CD14-positive monocyte (primary cell): Measurements from ENCODE around the gene PTPRC. TPM values are rescaled to one million over a fixed set of nuclear protein-coding genes. Genes with fewer than 3 reads are reported as not detected.
A peak's percentile ranks its signal among the peaks of the same experiment; 100 is the strongest.

Experiments used
- DNase-seq, 3 donors: peaks; one replicate each; pipeline ENCODE4 v3.0.0-alpha.2; 2011 to 2022
- H2AFZ ChIP-seq: 2 replicates; pipeline ENCODE4 v1.6.0; 2012; ENCODE audit warnings: mild to moderate bottlenecking, low read depth, low read length, inconsistent platforms; ENCODE audit not compliant: insufficient read depth, poor library complexity, severe bottlenecking
- H3K27ac ChIP-seq, 2 donors: 1 replicate in 1 of 2; 2 replicates in 1 of 2; pipeline ENCODE4 v1.5.1; 2012 to 2013; ENCODE audit warnings: low read length in 2 of 2, control low read depth in 1 of 2, inconsistent platforms in 1 of 2, low read depth in 1 of 2, mild to moderate bottlenecking in 1 of 2
- H3K27me3 ChIP-seq, 2 donors: one replicate each; pipeline versions ENCODE4 v1.6.0 to v1.6.1; 2011 to 2013; ENCODE audit warnings: low read length in 2 of 2; ENCODE audit not compliant: control insufficient read depth in 2 of 2, insufficient read depth in 2 of 2
- H3K36me3 ChIP-seq, 2 donors: replicated peaks in 1 of 2; 1 replicate in 1 of 2; 2 replicates in 1 of 2; pipeline versions ENCODE4 v1.5.1 to v1.6.1; 2012 to 2013; ENCODE audit warnings: low read length in 2 of 2, control low read depth in 1 of 2, inconsistent platforms in 1 of 2, mild to moderate bottlenecking in 1 of 2; ENCODE audit not compliant: insufficient read depth in 2 of 2, control insufficient read depth in 1 of 2
- H3K4me1 ChIP-seq, 2 donors: 1 replicate in 1 of 2; 2 replicates in 1 of 2; pipeline versions ENCODE4 v1.5.1 to v1.6.1; 2012 to 2013; ENCODE audit warnings: low read length in 2 of 2, control low read depth in 1 of 2, inconsistent platforms in 1 of 2, mild to moderate bottlenecking in 1 of 2, moderate library complexity in 1 of 2; ENCODE audit not compliant: insufficient read depth in 2 of 2, control insufficient read depth in 1 of 2
- H3K4me2 ChIP-seq: replicated peaks from 2 replicates; pipeline ENCODE3; 2012; ENCODE audit warnings: low read length, moderate library complexity, mild to moderate bottlenecking; ENCODE audit not compliant: poor library complexity, severe bottlenecking; ENCODE audit errors: extremely low read depth
- H3K4me3 ChIP-seq, 3 experiments: fragments of 200-600 bp in 1 of 3; sonication (generic) in 1 of 3; replicated peaks in 1 of 3; 1 replicate in 2 of 3; 2 replicates in 1 of 3; pipeline ENCODE4 v1.5.1; 2011 to 2013; ENCODE audit warnings: low read length in 3 of 3, mild to moderate bottlenecking in 3 of 3, control low read depth in 2 of 3, low read depth in 2 of 3, inconsistent platforms in 1 of 3, moderate library complexity in 1 of 3
- H3K79me2 ChIP-seq: 2 replicates; pipeline ENCODE4 v1.6.0; 2012; ENCODE audit warnings: mild to moderate bottlenecking, control low read depth, inconsistent platforms, low read length, moderate library complexity; ENCODE audit not compliant: insufficient read depth
- H3K9ac ChIP-seq: 2 replicates; pipeline ENCODE4 v1.6.0; 2017; ENCODE audit warnings: low read length, mild to moderate bottlenecking; ENCODE audit not compliant: insufficient read depth, poor library complexity, severe bottlenecking
- H3K9me3 ChIP-seq, 2 donors: replicated peaks in 1 of 2; 1 replicate in 1 of 2; 2 replicates in 1 of 2; pipeline versions ENCODE4 v1.5.1 to v1.6.1; 2012 to 2013; ENCODE audit warnings: low read length in 2 of 2, control low read depth in 1 of 2; ENCODE audit not compliant: control insufficient read depth in 1 of 2, insufficient read depth in 1 of 2
- H4K20me1 ChIP-seq: 2 replicates; pipeline ENCODE4 v1.6.0; 2012; ENCODE audit warnings: mild to moderate bottlenecking, low read length, control low read depth, moderate library complexity; ENCODE audit not compliant: insufficient read depth
- H3K27ac Mint-ChIP-seq, 7 donors: one replicate each; pipeline ENCODE4 v1.8.0; 2020; ENCODE audit warnings: mild to moderate bottlenecking in 7 of 7, mixed read lengths in 7 of 7, moderate library complexity in 6 of 7, inconsistent platforms in 2 of 7
- H3K27me3 Mint-ChIP-seq, 3 donors: one replicate each; pipeline ENCODE4 v1.8.0; 2021 to 2022; ENCODE audit warnings: low read depth in 3 of 3, mild to moderate bottlenecking in 3 of 3, mixed read lengths in 3 of 3, moderate library complexity in 3 of 3, inconsistent platforms in 1 of 3
- H3K36me3 Mint-ChIP-seq, 2 donors: one replicate each; pipeline ENCODE4 v1.8.0; 2020; ENCODE audit warnings: mixed read lengths in 2 of 2, inconsistent platforms in 1 of 2, mild to moderate bottlenecking in 1 of 2
- H3K4me1 Mint-ChIP-seq: one replicate; pipeline ENCODE4 v1.8.0; 2020; ENCODE audit warnings: mild to moderate bottlenecking, mixed read lengths
- H3K4me3 Mint-ChIP-seq, 2 donors: one replicate each; pipeline ENCODE4 v1.8.0; 2020; ENCODE audit warnings: mild to moderate bottlenecking in 2 of 2, mixed read lengths in 2 of 2, moderate library complexity in 1 of 2
- H3K9me3 Mint-ChIP-seq, 7 donors: one replicate each; pipeline ENCODE4 v1.8.0; 2020 to 2022; ENCODE audit warnings: mixed read lengths in 7 of 7, mild to moderate bottlenecking in 6 of 7, moderate library complexity in 6 of 7, inconsistent platforms in 2 of 7
- WGBS: methylation state at CpG from one replicate; pipeline ENCODE4 v1.1.5; 2013; ENCODE audit warnings: missing lambda C conversion rate; ENCODE audit not compliant: insufficient coverage; 5-methylcytosine and 5-hydroxymethylcytosine counted together
- intact Hi-C, 2 donors: fragments of 100-400 bp; cut with micrococcal nuclease; formaldehyde crosslinking; loops; one replicate each; pipeline versions ENCODE4 v1.15.0 to v1.15.1; 2023
- polyA plus RNA-seq, 3 donors: library from polyadenylated mRNA; depleted of rRNA in 1 of 3; unstranded in 2 of 3; stranded (reverse) in 1 of 3; fragments of 300-500 nt in 2 of 3; fragments of >200 nt in 1 of 3; fragmentation: Illumina TruSeq in 2 of 3; gene quantifications; 1 replicate in 2 of 3; 2 replicates in 1 of 3; pipeline ENCODE4 v1.2.3, GENCODE V29; 2012 to 2021
- TF ChIP-seq, protein P1 (sequence below): fragments of 200-600 bp; IDR thresholded peaks from one replicate; pipeline ENCODE4 v1.8.0; 2022; ENCODE audit warnings: antibody characterized with exemption, mild to moderate bottlenecking

The PTPRC gene
- polyA plus RNA-seq, 3 donors, result 410 to 992 (median 667) TPM

DNA sequence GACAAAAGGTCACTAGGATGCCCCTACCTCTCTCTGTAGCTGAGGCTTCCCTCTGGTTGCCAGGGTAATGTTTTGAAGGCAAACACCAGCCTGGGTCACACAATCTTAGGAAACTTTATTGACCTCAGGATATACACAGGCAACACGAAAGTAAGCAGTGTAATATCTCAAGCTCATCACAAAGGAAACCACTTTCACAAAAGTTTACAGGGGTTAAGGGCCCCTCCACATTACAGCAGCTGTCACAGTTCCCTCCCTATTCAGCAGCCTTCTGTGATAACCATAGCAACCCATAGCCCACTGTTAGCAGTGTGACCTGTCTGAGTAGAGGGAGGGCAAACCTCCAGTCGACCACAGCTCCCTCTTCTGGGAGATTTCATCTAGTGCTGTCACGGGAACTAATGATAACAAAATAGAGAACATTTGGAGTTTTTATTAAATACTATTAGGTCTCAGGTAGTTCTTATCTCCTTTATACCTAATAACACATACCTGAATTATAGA is 149.8 kb downstream of the PTPRC start:
- H3K4me2 ChIP-seq, result no peak overlapping the region
- H3K9me3 ChIP-seq, result no peaks in the 10 kb centered on the region
- TF ChIP-seq, protein P1, sequence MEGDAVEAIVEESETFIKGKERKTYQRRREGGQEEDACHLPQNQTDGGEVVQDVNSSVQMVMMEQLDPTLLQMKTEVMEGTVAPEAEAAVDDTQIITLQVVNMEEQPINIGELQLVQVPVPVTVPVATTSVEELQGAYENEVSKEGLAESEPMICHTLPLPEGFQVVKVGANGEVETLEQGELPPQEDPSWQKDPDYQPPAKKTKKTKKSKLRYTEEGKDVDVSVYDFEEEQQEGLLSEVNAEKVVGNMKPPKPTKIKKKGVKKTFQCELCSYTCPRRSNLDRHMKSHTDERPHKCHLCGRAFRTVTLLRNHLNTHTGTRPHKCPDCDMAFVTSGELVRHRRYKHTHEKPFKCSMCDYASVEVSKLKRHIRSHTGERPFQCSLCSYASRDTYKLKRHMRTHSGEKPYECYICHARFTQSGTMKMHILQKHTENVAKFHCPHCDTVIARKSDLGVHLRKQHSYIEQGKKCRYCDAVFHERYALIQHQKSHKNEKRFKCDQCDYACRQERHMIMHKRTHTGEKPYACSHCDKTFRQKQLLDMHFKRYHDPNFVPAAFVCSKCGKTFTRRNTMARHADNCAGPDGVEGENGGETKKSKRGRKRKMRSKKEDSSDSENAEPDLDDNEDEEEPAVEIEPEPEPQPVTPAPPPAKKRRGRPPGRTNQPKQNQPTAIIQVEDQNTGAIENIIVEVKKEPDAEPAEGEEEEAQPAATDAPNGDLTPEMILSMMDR, result peak; percentile 36
- Mint-ChIP-seq H3K36me3 (no peaks in the 10 kb centered on the region), H3K27ac (peak overlapping the region in 4 of 7 donors; percentile 46 to 60 (median 54)), H3K4me3 (no peak overlapping the region), H3K9me3 (peaks cover 0 to 2% (median 0%) of the 10 kb centered on the region in 7 donors), H3K27me3 (no peaks in the 10 kb centered on the region), H3K4me1 (peaks cover 10% of the 10 kb centered on the region)
- H3K27me3 ChIP-seq, result no peaks in the 10 kb centered on the region
- intact Hi-C loops, result no loop called here
- H2AFZ ChIP-seq, result peak overlapping the region; percentile 43
- no CpG with 5 or more reads among the region's 3 CpGs for WGBS
- H4K20me1 ChIP-seq, result no peaks in the 10 kb centered on the region
- no peak overlapping the region for H3K4me3 ChIP-seq
- H3K36me3 ChIP-seq, result no peaks in the 10 kb centered on the region
- peak; percentile 15 to 52 (median 34) for DNase-seq
- H3K4me1 ChIP-seq, result peaks cover 4 to 9% of the 10 kb centered on the region in 2 donors
- H3K79me2 ChIP-seq, result no peaks in the 10 kb centered on the region
- H3K27ac ChIP-seq, result peak overlapping the region in 1 of 2 donors; percentile 12
- no peak overlapping the region for H3K9ac ChIP-seq

DNA sequence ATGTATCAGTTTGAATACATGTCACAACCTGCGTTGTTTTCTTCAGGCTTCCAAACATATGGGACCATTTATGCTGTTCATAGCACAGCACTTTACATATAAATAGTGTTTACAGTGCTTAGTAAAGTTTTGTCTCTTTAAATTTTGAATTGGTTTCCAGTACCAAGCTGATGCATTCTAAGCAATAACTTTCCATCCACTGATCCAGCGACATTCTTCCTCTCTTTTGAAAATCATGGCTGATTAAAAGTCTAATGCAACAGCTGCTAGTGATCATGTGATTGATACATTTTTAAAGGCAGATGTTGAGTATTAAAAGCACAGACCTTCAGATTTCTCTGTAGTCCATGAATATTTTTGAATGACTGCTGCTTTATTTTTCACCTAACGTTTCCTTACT is 154.9 kb downstream of the PTPRC start:
- H4K20me1 ChIP-seq, result no peaks in the 10 kb centered on the region
- no peaks in the 10 kb centered on the region for H3K27me3 ChIP-seq
- H3K27ac ChIP-seq, result no peak overlapping the region
- no CpG with 5 or more reads among the region's 3 CpGs for WGBS
- TF ChIP-seq, protein P1, result no peak
- Mint-ChIP-seq H3K4me1 (peaks cover 3% of the 10 kb centered on the region), H3K4me3 (no peak overlapping the region), H3K36me3 (peaks cover 0 to 6% of the 10 kb centered on the region in 2 donors), H3K9me3 (peaks cover 17 to 30% (median 23%) of the 10 kb centered on the region in 7 donors), H3K27ac (no peak overlapping the region), H3K27me3 (peaks cover 0 to 2% (median 0%) of the 10 kb centered on the region in 3 donors)
- no peaks in the 10 kb centered on the region for H3K79me2 ChIP-seq
- intact Hi-C loops, result no loop called here
- H2AFZ ChIP-seq, result no peak overlapping the region
- peaks cover under 1 to 1% of the 10 kb centered on the region in 2 donors for H3K4me1 ChIP-seq
- no peak overlapping the region for H3K4me3 ChIP-seq
- DNase-seq, result no peak
- H3K4me2 ChIP-seq, result no peak overlapping the region
- no peaks in the 10 kb centered on the region for H3K36me3 ChIP-seq
- peaks cover 20 to 24% of the 10 kb centered on the region in 2 donors for H3K9me3 ChIP-seq
- H3K9ac ChIP-seq, result no peak overlapping the region
